Measurements from ENCODE around the gene ELL. TPM values are rescaled to one million over a fixed set of nuclear protein-coding genes. Genes with fewer than 3 reads are reported as not detected.

ELL gene
- total and polyA plus RNA-seq, 9 of the 15 experiments (the other 6 are each of a cell fraction or from before 2014, with no cell fraction given), result 0.24 to 22.5 (median 4.1) TPM

- CTCF ChIA-PET (ENCODE audit: low intra/inter-chr PET ratio), result no interaction called here
- intact Hi-C loops (cut with micrococcal nuclease) (no loop called here), in situ Hi-C loops (cut with MboI) (no loop called here)
- H3K9ac ChIP-seq (ENCODE audit: insufficient read depth in 1 of 2, low read depth in 2 of 2, low read length in 2 of 2), result peak overlapping the region in 1 of 2 experiments; percentile 48; a peak in 2 of 4 replicates
- BruUV-seq (replicated peaks), result no TSS peak
- POLR2A ChIA-PET, result interaction anchor here (0.5 to 1.8 kb wide), 2 partner anchors 32 to 272 kb away, joined by 3 to 4 read pairs; partner anchors contain the start of gene UBA52
- no peak overlapping the region for H3K4me2 ChIP-seq (ENCODE audit: insufficient read depth, low read length)
- peaks cover 21% of the 10 kb centered on the region for H3K79me2 ChIP-seq (ENCODE audit: control insufficient read depth, insufficient read depth, low read length)
- H4K20me1 ChIP-seq (replicated peaks; ENCODE audit: control insufficient read depth, insufficient read depth, low read length), result peaks cover 2% of the 10 kb centered on the region; the same call in 1 of the 2 replicates
- peaks cover 64% of the 10 kb centered on the region for H3K36me3 ChIP-seq (ENCODE audit: control insufficient read depth, insufficient read depth, low read length)
- H3K9me1 ChIP-seq (ENCODE audit: control insufficient read depth, insufficient read depth, low read length), result no peaks in the 10 kb centered on the region
- FAIRE-seq, result no peak
- H3K27ac ChIP-seq (ENCODE audit: extremely low read depth, low read depth, low read length), result no peak overlapping the region
- no peak for ATAC-seq
- peak in 1 of 4 experiments; percentile 7 for DNase-seq (ENCODE audit: extremely low read depth in 1 of 4, low spot score in 3 of 4)
- no peaks in the 10 kb centered on the region for H3K9me3 ChIP-seq (replicated peaks; ENCODE audit: control insufficient read depth, insufficient read depth, low read depth, low read length)
- WGBS (ENCODE audit: insufficient coverage, low coverage, missing lambda C conversion rate), result 97% methylated on average over 16 of the region's 19 CpGs
- peak; percentile 57 for TF ChIP-seq RBFOX2 (IDR thresholded peaks at IDR 0.05; ENCODE audit: low read depth, low read length)
- no peak for TF ChIP-seq HINFP (tag; conservative IDR thresholded peaks at IDR 0.05; ENCODE audit: low read depth)
- peak; percentile 64 for TF ChIP-seq POLR2G (IDR thresholded peaks at IDR 0.05; ENCODE audit: low read depth, low read length)
- H3K4me1 ChIP-seq (replicated peaks in 1 of 2; ENCODE audit: control insufficient read depth in 2 of 2, insufficient read depth in 2 of 2, low read length in 2 of 2), result peaks cover 9 to 30% of the 10 kb centered on the region in 2 experiments
- H2AFZ ChIP-seq (ENCODE audit: low read depth, low read length), result no peak overlapping the region
- H3K27me3 ChIP-seq (ENCODE audit: control insufficient read depth in 2 of 2, insufficient read depth in 2 of 2, low read length in 2 of 2), result no peaks in the 10 kb centered on the region
- no peak overlapping the region for H3K4me3 ChIP-seq
Observed at GRCh38 chr19:18539372-18539771, 17.5 kb upstream of the ELL start.

DNA sequence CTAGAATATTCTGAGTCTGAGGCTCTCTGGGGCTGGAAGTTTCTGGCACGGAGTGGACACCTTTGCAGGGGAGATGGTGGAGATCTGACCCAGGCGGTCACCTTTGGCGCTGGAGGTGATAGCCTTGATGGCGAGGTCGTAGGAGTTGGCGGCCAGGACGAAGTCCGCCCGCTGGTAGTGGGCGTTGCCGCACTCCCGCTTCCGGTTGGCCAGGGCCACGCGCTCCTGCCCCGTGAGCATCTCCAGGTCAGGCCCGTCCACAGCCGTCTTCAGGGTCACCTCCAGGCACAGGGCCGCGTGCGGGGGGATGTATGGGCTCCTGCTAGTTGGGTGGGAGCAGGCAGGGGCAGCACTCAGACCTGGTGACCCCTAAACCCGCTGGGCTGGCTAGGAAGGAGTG, 16.2 kb upstream of the ELL start:
- ATAC-seq (no peak), FAIRE-seq (no peak), DNase-seq (ENCODE audit: extremely low read depth in 1 of 4, low spot score in 3 of 4) (peak in 1 of 4 experiments; percentile 11)
- peaks cover 21% of the 10 kb centered on the region for H3K79me2 ChIP-seq (ENCODE audit: control insufficient read depth, insufficient read depth, low read length)
- ChIA-PET POLR2A (interaction anchor here (0.8 to 1.8 kb wide), 2 partner anchors 33 to 94 kb away, joined by 3 to 4 read pairs; partner anchors contain the start of gene UBA52), CTCF (ENCODE audit: low intra/inter-chr PET ratio) (no interaction called here)
- H3K4me1 ChIP-seq (replicated peaks in 1 of 2; ENCODE audit: control insufficient read depth in 2 of 2, insufficient read depth in 2 of 2, low read length in 2 of 2), result peaks cover 7 to 30% of the 10 kb centered on the region in 2 experiments; a peak in 3 of 5 replicates
- H3K9ac ChIP-seq (ENCODE audit: insufficient read depth in 1 of 2, low read depth in 2 of 2, low read length in 2 of 2), result 0 out of 4 replicates have a peak overlapping the region, but pooled peaks of 1 of the 2 experiments have one; percentile 13
- no peak overlapping the region for H3K4me3 ChIP-seq
- peaks cover 67% of the 10 kb centered on the region for H3K36me3 ChIP-seq (ENCODE audit: control insufficient read depth, insufficient read depth, low read length)
- no peaks in the 10 kb centered on the region for H3K27me3 ChIP-seq (ENCODE audit: control insufficient read depth in 2 of 2, insufficient read depth in 2 of 2, low read length in 2 of 2)
- no peak overlapping the region for H2AFZ ChIP-seq (ENCODE audit: low read depth, low read length)
- no peaks in the 10 kb centered on the region for H3K9me1 ChIP-seq (ENCODE audit: control insufficient read depth, insufficient read depth, low read length)
- in situ Hi-C loops (cut with MboI), result no loop called here
- intact Hi-C loops (cut with micrococcal nuclease), result no loop called here
- no peaks in the 10 kb centered on the region for H4K20me1 ChIP-seq (replicated peaks; ENCODE audit: control insufficient read depth, insufficient read depth, low read length)
- no peak overlapping the region for H3K27ac ChIP-seq (ENCODE audit: extremely low read depth, low read depth, low read length)
- BruUV-seq (replicated peaks), result no TSS peak
- TF ChIP-seq HMGN3 (IDR thresholded peaks at IDR 0.05; ENCODE audit: borderline replicate concordance, extremely low read depth, insufficient read length, low read depth, low read length) (peak; percentile 21), BRD4 (IDR thresholded peaks at IDR 0.05) (no peak), RBFOX2 (IDR thresholded peaks at IDR 0.05; ENCODE audit: low read depth, low read length) (peak; percentile 56), POLR2G (IDR thresholded peaks at IDR 0.05; ENCODE audit: low read depth, low read length) (peak; percentile 56), MTA1 (IDR thresholded peaks at IDR 0.05; ENCODE audit: borderline replicate concordance) (no peak), POLR3G (IDR thresholded peaks at IDR 0.05; ENCODE audit: extremely low read depth, insufficient read length, insufficient replicate concordance) (no peak)
- TF ChIP-seq, protein P1, sequence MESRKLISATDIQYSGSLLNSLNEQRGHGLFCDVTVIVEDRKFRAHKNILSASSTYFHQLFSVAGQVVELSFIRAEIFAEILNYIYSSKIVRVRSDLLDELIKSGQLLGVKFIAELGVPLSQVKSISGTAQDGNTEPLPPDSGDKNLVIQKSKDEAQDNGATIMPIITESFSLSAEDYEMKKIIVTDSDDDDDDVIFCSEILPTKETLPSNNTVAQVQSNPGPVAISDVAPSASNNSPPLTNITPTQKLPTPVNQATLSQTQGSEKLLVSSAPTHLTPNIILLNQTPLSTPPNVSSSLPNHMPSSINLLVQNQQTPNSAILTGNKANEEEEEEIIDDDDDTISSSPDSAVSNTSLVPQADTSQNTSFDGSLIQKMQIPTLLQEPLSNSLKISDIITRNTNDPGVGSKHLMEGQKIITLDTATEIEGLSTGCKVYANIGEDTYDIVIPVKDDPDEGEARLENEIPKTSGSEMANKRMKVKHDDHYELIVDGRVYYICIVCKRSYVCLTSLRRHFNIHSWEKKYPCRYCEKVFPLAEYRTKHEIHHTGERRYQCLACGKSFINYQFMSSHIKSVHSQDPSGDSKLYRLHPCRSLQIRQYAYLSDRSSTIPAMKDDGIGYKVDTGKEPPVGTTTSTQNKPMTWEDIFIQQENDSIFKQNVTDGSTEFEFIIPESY (CRISPR knock-in tag; IDR thresholded peaks at IDR 0.05), result peak; percentile 71
- 94% methylated on average over 9 of the region's 22 CpGs for WGBS (ENCODE audit: insufficient coverage, low coverage, missing lambda C conversion rate)
- H3K4me2 ChIP-seq (ENCODE audit: insufficient read depth, low read length), result no peak overlapping the region
- no peaks in the 10 kb centered on the region for H3K9me3 ChIP-seq (replicated peaks; ENCODE audit: control insufficient read depth, insufficient read depth, low read depth, low read length)
